PC-3 (cell line): ENCODE measurements around the gene E2F1. TPM values are rescaled to one million over a fixed set of nuclear protein-coding genes. Genes with fewer than 3 reads are reported as not detected.

ENCODE experiments used
- ATAC-seq: fragments of 200-7000 bp; cut with Tn5 transposase; 2 replicates; pipeline ENCODE4 v1.9.1; 2020; ENCODE audit warnings: mild to moderate bottlenecking, moderate library complexity
- BruUV-seq: library from RNA; stranded (reverse); fragments of 400-500 nt; replicated peaks from 2 replicates; lab custom pipeline; 2021; lab: Mats Ljungman, UMichigan
- CTCF ChIA-PET: fragments of 300-600 bp; sonication (Branson Sonifier 250); formaldehyde crosslinking; loops from one replicate; lab custom pipeline; 2022; ENCODE audit warnings: antibody characterized with exemption; lab: Charles Lee
- POLR2A ChIA-PET: fragments of 300-600 bp; sonication (Branson Sonifier 250); formaldehyde crosslinking; loops from one replicate; lab custom pipeline; 2022; ENCODE audit warnings: antibody characterized with exemption; ENCODE audit not compliant: unreplicated experiment; lab: Charles Lee
- DNase-seq: peaks from one replicate; pipeline ENCODE4 v3.0.0-alpha.2; 2015
- H2AFZ ChIP-seq: fragments of 300-600 bp; sonication (generic); 2 replicates; pipeline ENCODE4 v1.6.0; 2016; ENCODE audit warnings: antibody characterized with exemption, low read length
- H3F3A ChIP-seq: fragments of 300-600 bp; sonication (generic); one replicate; pipeline ENCODE4 v1.6.0; 2017; ENCODE audit warnings: antibody characterized with exemption, low read length, control low read depth, mild to moderate bottlenecking; ENCODE audit not compliant: unreplicated experiment
- H3K27ac ChIP-seq: fragments of 300-600 bp; sonication (generic); 2 replicates; pipeline ENCODE4 v1.5.1; 2016; ENCODE audit warnings: mild to moderate bottlenecking, low read length
- H3K27me3 ChIP-seq: fragments of 300-600 bp; sonication (generic); 2 replicates; pipeline ENCODE4 v1.6.1; 2016; ENCODE audit warnings: low read length, mixed read lengths
- H3K36me3 ChIP-seq: fragments of 300-600 bp; sonication (generic); 2 replicates; pipeline ENCODE4 v1.6.1; 2016; ENCODE audit warnings: low read depth, mixed run types, low read length, mixed read lengths
- H3K4me1 ChIP-seq: fragments of 300-600 bp; sonication (generic); 2 replicates; pipeline ENCODE4 v1.5.1; 2016; ENCODE audit warnings: low read length; ENCODE audit not compliant: insufficient read depth
- H3K4me2 ChIP-seq: fragments of 300-600 bp; sonication (generic); 2 replicates; pipeline ENCODE4 v1.6.0; 2016; ENCODE audit warnings: low read length
- H3K4me3 ChIP-seq: fragments of 300-600 bp; sonication (generic); 2 replicates; pipeline ENCODE4 v1.5.1; 2016; ENCODE audit warnings: mild to moderate bottlenecking, low read length, mixed read lengths
- H3K79me2 ChIP-seq: fragments of 300-600 bp; sonication (generic); 2 replicates; pipeline ENCODE4 v1.6.1; 2017; ENCODE audit warnings: low read length, mixed read lengths
- H3K9ac ChIP-seq: fragments of 300-600 bp; sonication (generic); 2 replicates; pipeline ENCODE4 v1.6.0; 2016; ENCODE audit warnings: mild to moderate bottlenecking, low read length
- H3K9me2 ChIP-seq: fragments of 300-600 bp; sonication (generic); replicated peaks from 2 replicates; pipeline ENCODE4 v1.6.1; 2016; ENCODE audit warnings: mixed run types, low read length, mixed read lengths
- H3K9me3 ChIP-seq: fragments of 300-600 bp; sonication (generic); 2 replicates; pipeline ENCODE4 v1.6.1; 2016; ENCODE audit warnings: low read length, mixed read lengths
- H4K20me1 ChIP-seq: fragments of 300-600 bp; sonication (generic); 2 replicates; pipeline ENCODE4 v1.6.1; 2016; ENCODE audit warnings: low read length, mixed read lengths
- CTCF ChIP-seq: fragments of 300-600 bp; sonication (generic); conservative IDR thresholded peaks from 2 replicates; pipeline ENCODE4 v1.5.1; 2017; ENCODE audit warnings: antibody characterized with exemption, low read depth, mild to moderate bottlenecking, low read length
- EZH2 ChIP-seq: fragments of 300-600 bp; sonication (generic); IDR thresholded peaks from one replicate; pipeline ENCODE4 v1.6.1; 2017; ENCODE audit warnings: antibody characterized with exemption, mild to moderate bottlenecking, low read length; ENCODE audit not compliant: unreplicated experiment
- EZH2phosphoT487 ChIP-seq: fragments of 300-600 bp; sonication (generic); IDR thresholded peaks from 2 replicates; pipeline ENCODE4 v1.6.1; 2018; ENCODE audit warnings: mild to moderate bottlenecking, antibody characterized with exemption, low read length, borderline replicate concordance
- intact Hi-C: fragments of 100-400 bp; cut with micrococcal nuclease; formaldehyde crosslinking; loops from 2 replicates; pipeline ENCODE4 v1.9.0; 2023
- total RNA-seq: library from RNA; depleted of rRNA; stranded (reverse); fragments of >200 nt; gene quantifications from 2 replicates; pipeline ENCODE4 v1.2.3, GENCODE V29; 2014

Gene E2F1
- total RNA-seq, 1 experiment from 2014 or later, result 63.7 TPM

GRCh38 chr20:33644313-33645071, 41.7 kb downstream of the E2F1 start:
- Histone ChIP-seq H3K4me1 (peaks cover 21% of the 10 kb centered on the region), H3K4me3 (no peak overlapping the region), H3K79me2 (no peaks in the 10 kb centered on the region), H4K20me1 (no peaks in the 10 kb centered on the region), H3K9me3 (no peaks in the 10 kb centered on the region), H3K27me3 (no peaks in the 10 kb centered on the region), H3K36me3 (peaks cover 15% of the 10 kb centered on the region), H3K27ac (no peak overlapping the region), H3K4me2 (no peak overlapping the region), H2AFZ (no peak overlapping the region), H3K9me2 (no peaks in the 10 kb centered on the region), H3K9ac (no peak overlapping the region), H3F3A (no peaks in the 10 kb centered on the region)
- POLR2A ChIA-PET, result no interaction called here
- ATAC-seq (no peak), DNase-seq (no peak)
- intact Hi-C loops, result loop anchor here (5.0 kb wide), 2 partner anchors 82 to 127 kb away; no protein-coding TSS in a partner anchor
- no TSS peak for BruUV-seq
- CTCF ChIA-PET, result no interaction called here
- TF ChIP-seq EZH2phosphoT487 (no peak), CTCF (no peak), EZH2 (no peak)

GRCh38 chr20:33640287-33640686, 45.9 kb downstream of the E2F1 start:
- no peak overlapping the region for H3K9ac ChIP-seq
- CTCF ChIA-PET, result interaction anchor here (0.6 kb wide), 1 partner anchor 10 kb away, joined by 6 read pairs; no protein-coding TSS in a partner anchor
- no peaks in the 10 kb centered on the region for H4K20me1 ChIP-seq
- no peaks in the 10 kb centered on the region for H3K79me2 ChIP-seq
- POLR2A ChIA-PET, result no interaction called here
- no peak overlapping the region for H3K4me2 ChIP-seq
- intact Hi-C loops, result no loop called here
- H3K9me3 ChIP-seq, result no peaks in the 10 kb centered on the region
- BruUV-seq, result no TSS peak
- no peak for ATAC-seq
- no peaks in the 10 kb centered on the region for H3F3A ChIP-seq
- no peaks in the 10 kb centered on the region for H3K4me1 ChIP-seq
- no peaks in the 10 kb centered on the region for H3K9me2 ChIP-seq
- peaks cover 13% of the 10 kb centered on the region for H3K36me3 ChIP-seq
- H3K4me3 ChIP-seq, result no peak overlapping the region
- DNase-seq, result no peak
- H3K27ac ChIP-seq, result no peak overlapping the region
- no peak overlapping the region for H2AFZ ChIP-seq
- H3K27me3 ChIP-seq, result no peaks in the 10 kb centered on the region
- TF ChIP-seq EZH2phosphoT487 (no peak), EZH2 (no peak), CTCF (no peak)

DNA sequence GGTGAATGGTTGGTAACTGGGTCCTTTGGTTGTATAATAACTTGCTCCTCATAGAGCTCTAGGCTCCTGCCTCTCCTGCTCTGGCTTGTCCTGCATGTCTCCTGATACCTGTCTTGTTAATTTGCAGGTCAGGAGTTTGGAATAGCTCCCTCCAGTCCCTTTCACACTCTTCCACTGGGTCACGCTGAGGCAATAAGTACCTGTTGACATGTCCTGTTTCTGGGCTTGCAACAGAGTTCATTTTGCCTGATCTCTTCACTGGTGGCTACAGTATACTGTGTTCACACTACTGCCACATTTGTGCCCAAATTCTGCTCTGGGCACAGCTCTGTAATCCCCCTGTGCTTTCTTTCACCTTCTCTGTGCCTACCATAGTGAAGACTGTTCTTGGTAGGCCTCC, 49.4 kb downstream of the E2F1 start:
- peaks cover 4% of the 10 kb centered on the region; the same call in 1 of the 2 replicates for H3K36me3 ChIP-seq
- no peaks in the 10 kb centered on the region for H3K4me1 ChIP-seq
- ChIA-PET CTCF (no interaction called here), POLR2A (no interaction called here)
- no peak overlapping the region for H3K4me2 ChIP-seq
- intact Hi-C loops, result no loop called here
- no peak overlapping the region for H2AFZ ChIP-seq
- no TSS peak for BruUV-seq
- H3K9me2 ChIP-seq, result no peaks in the 10 kb centered on the region
- no peak overlapping the region for H3K4me3 ChIP-seq
- no peak overlapping the region for H3K27ac ChIP-seq
- no peak for DNase-seq
- H3K9me3 ChIP-seq, result no peaks in the 10 kb centered on the region
- no peaks in the 10 kb centered on the region for H3K27me3 ChIP-seq
- H3F3A ChIP-seq, result no peaks in the 10 kb centered on the region
- no peak for TF ChIP-seq EZH2phosphoT487
- TF ChIP-seq EZH2, result no peak
- TF ChIP-seq CTCF, result no peak
- no peak for ATAC-seq
- H3K9ac ChIP-seq, result no peak overlapping the region
- H4K20me1 ChIP-seq, result no peaks in the 10 kb centered on the region
- no peaks in the 10 kb centered on the region for H3K79me2 ChIP-seq
